Activated CD8-positive, alpha-beta T cell treated with anti-CD3 and anti-CD28 coated beads, Interleukin-2, amount 10 ng/mL, durations not matched to agents 7 days and 5 days (primary cell): ENCODE results near the gene ZNF836. TPM values are rescaled to one million over a fixed set of nuclear protein-coding genes. Genes with fewer than 3 reads are reported as not detected.

Experiments used
- ATAC-seq: fragments of 150-1000 bp; cut with Tn5 transposase; one replicate; pipeline ENCODE4 v1.10.0; 2021; ENCODE audit warnings: moderate library complexity
- CTCF ChIA-PET: fragments of 350-600 bp; sonication (Branson Sonifier 250); formaldehyde crosslinking; loops from one replicate; lab custom pipeline; 2021; ENCODE audit warnings: antibody characterized with exemption; lab: Charles Lee
- POLR2A ChIA-PET: fragments of 350-600 bp; sonication (Branson Sonifier 250); formaldehyde crosslinking; loops from one replicate; lab custom pipeline; 2021; ENCODE audit warnings: antibody characterized with exemption; lab: Charles Lee
- DNase-seq: peaks from one replicate; pipeline ENCODE4 v3.0.0-alpha.2; 2020
- H3K27ac Mint-ChIP-seq: one replicate; pipeline ENCODE4 v1.8.0; 2021; ENCODE audit warnings: mild to moderate bottlenecking, mixed read lengths
- H3K27me3 Mint-ChIP-seq: one replicate; pipeline ENCODE4 v1.8.0; 2021; ENCODE audit warnings: low read depth, mixed read lengths
- H3K36me3 Mint-ChIP-seq: one replicate; pipeline ENCODE4 v1.8.0; 2021; ENCODE audit warnings: low read depth, mixed read lengths
- H3K4me1 Mint-ChIP-seq: one replicate; pipeline ENCODE4 v1.8.0; 2021; ENCODE audit warnings: low read depth, mixed read lengths
- H3K4me3 Mint-ChIP-seq: one replicate; pipeline ENCODE4 v1.8.0; 2021; ENCODE audit warnings: mild to moderate bottlenecking, mixed read lengths
- H3K9me3 Mint-ChIP-seq: one replicate; pipeline ENCODE4 v1.8.0; 2022; ENCODE audit warnings: mixed read lengths; ENCODE audit not compliant: insufficient read depth
- total RNA-seq, 2 experiments: library from RNA; stranded (reverse); gene quantifications; one replicate each; pipeline ENCODE4 v1.2.3, GENCODE V29; 2021

Gene ZNF836
- total RNA-seq, 2 experiments from 2014 or later = 15.5 to 18.7 TPM

DNA sequence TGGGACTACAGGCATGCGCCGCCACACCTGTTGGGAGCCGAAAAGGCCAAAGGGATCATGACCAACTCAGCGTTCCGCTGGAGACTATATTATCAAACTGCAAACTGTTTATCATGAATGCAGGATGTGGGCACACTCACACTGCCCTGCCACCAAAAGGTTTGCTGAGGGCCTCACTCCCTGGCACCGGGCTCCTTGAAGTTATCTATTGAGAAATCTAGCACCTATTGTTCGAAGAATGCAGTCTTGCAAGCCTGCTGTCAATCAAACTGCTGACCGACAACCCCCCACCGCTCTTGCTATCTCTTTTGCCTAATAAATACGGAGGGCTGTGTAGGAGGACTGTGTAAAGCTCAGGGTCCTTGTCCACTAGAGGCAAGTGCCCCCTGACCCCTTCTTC is 5.2 kb upstream of the ZNF836 start:
- no peak overlapping the region for H3K27ac Mint-ChIP-seq

DNA sequence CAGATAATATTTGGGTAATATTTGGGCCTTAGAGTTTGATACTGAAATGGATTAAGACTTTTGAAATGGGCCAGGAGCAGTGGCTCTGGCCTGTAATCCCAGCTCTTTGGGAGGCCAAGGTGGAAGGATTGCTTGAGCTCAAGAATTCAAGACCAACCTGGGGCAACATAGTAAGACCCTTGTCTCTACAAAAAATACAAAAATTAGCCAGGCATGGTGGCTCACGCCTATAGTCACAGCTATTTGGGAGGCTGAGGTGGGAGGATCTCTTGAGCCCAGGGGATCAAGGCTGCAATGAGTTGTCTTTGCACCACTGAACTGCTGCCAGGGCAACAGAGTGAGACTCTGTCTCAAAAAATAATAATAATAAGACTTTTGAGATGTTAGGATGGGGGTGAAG is 926 bp upstream of the ZNF836 start:
- Mint-ChIP-seq H3K4me1 (peaks cover 24% of the 10 kb centered on the region), H3K4me3 (peak overlapping the region; percentile 88), H3K27me3 (no peaks in the 10 kb centered on the region), H3K9me3 (peaks cover 13% of the 10 kb centered on the region), H3K36me3 (peaks cover 44% of the 10 kb centered on the region), H3K27ac (peak overlapping the region; percentile 67)
- ATAC-seq = no peak
- POLR2A ChIA-PET = interaction anchor here (3.5 kb wide), 1 partner anchor 17 kb away, joined by 25 read pairs; the partner anchor contains the start of gene PPP2R1A
- CTCF ChIA-PET = interaction anchor here (1.0 to 1.3 kb wide), 2 partner anchors 17 to 65 kb away, joined by 4 to 5 read pairs; no protein-coding TSS in a partner anchor
- no peak for DNase-seq

More for the DNA sequence above, 5.2 kb upstream of the ZNF836 start:
- DNase-seq (no peak), ATAC-seq (no peak)
- Mint-ChIP-seq H3K4me1 (peaks cover 9% of the 10 kb centered on the region), H3K36me3 (peaks cover 9% of the 10 kb centered on the region), H3K27me3 (no peaks in the 10 kb centered on the region), H3K9me3 (no peaks in the 10 kb centered on the region), H3K4me3 (no peak overlapping the region)
- ChIA-PET POLR2A (no interaction called here), CTCF (interaction anchor here (1.4 kb wide), 1 partner anchor 61 kb away, joined by 3 read pairs; no protein-coding TSS in a partner anchor)

DNA sequence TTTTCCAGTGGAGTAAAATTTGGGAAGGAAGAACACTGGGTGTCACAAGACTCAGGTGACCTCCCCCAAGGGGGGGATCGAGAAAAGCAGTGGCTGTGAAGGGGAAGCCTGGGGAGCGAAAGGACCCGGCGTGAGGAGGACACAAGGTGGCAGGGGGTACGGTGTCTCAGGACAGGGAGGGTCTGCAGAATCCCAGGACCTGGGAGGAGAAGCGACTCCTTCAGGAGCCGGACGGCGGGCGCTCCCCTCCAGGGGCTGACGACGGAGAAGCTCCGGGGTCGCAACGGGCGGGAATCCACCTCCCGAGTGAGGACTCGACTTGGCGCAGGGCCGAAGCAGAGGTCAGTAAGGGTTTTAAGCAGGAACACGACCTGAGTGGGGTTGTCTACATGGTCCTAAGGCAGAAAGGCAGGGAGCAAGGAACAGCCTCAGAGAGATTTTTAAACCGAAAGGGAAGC is 529 bp downstream of the ZNF836 start:
- CTCF ChIA-PET = interaction anchor here (1.3 kb wide), 1 partner anchor 18 kb away, joined by 5 read pairs; no protein-coding TSS in a partner anchor
- peak overlapping the region; percentile 97 for H3K27ac Mint-ChIP-seq
- peaks cover 13% of the 10 kb centered on the region for H3K9me3 Mint-ChIP-seq
- peak; percentile 25 for ATAC-seq
- H3K4me1 Mint-ChIP-seq = peaks cover 24% of the 10 kb centered on the region
- POLR2A ChIA-PET = interaction anchor here (1.0 to 3.5 kb wide), 3 partner anchors 15 to 123 kb away, joined by 3 to 25 read pairs (median 5); partner anchors contain the start of gene PPP2R1A
- H3K27me3 Mint-ChIP-seq = no peaks in the 10 kb centered on the region
- peaks cover 49% of the 10 kb centered on the region for H3K36me3 Mint-ChIP-seq
- peak overlapping the region; percentile 88 for H3K4me3 Mint-ChIP-seq
- DNase-seq = no peak

DNA sequence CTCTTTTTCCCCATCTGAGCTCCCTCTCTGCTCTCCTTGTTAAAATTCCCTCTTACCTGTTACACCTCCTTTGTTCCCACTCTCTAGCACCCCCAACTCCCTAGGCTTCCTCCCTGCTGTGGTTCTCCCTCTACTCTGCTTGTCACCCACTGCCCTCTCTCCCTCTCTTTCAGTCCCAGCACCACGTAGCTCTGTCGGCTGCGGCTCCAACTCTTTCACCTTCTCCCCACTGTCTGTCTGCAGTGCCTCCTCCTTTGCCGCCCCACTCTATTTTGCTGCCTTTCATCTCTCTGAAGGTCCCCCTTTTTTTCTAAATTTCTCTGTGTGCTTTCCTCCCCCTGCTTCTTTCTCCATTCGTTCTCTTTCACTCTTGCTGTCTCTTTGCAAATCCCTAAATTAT is 1.1 kb downstream of the ZNF836 start:
- Mint-ChIP-seq H3K4me1 (peaks cover 24% of the 10 kb centered on the region), H3K27ac (peak overlapping the region; percentile 97), H3K9me3 (peaks cover 19% of the 10 kb centered on the region), H3K4me3 (peak overlapping the region; percentile 88), H3K36me3 (peaks cover 54% of the 10 kb centered on the region), H3K27me3 (no peaks in the 10 kb centered on the region)
- ATAC-seq = no peak
- POLR2A ChIA-PET = interaction anchor here (0.6 to 3.5 kb wide), 3 partner anchors 16 to 19 kb away, joined by 3 to 25 read pairs (median 3); partner anchors contain the start of gene PPP2R1A
- CTCF ChIA-PET = interaction anchor here (1.5 kb wide), 1 partner anchor 67 kb away, joined by 3 read pairs; no protein-coding TSS in a partner anchor
- DNase-seq = no peak

DNA sequence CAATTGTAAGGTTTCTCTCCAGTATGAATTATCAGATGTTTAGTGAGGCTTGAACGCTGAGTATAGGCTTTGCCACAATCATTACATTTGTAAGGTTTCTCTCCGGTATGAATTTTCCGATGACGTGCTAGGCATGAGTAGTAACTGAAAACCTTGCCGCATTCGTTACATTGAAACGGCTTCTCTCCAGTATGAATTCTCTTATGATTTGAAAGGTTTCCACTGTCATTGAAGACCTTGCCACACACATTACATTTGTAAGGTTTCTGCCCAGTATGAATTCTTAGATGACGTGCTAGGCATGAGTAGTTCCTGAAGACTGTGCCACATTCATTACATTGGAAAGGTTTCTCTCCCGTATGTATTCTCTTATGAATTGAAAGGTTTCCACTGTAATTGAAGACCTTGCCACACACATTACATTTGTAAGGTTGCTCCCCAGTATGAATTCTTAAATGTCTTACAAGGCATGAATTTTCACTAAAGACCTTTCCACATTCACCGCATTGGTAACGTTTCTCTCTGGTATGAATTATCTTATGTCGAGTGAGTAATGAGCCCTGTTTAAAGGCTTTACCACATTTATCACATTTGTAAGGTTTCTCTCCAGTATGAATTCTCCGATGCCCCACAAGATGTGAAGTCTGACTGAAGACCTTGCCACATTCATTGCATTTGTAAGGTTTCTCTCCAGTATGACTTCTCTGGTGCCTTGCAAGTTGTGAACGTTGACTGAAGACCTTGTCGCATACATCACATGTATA is 15.6 kb downstream of the ZNF836 start:
- ATAC-seq = no peak
- Mint-ChIP-seq H3K36me3 (peaks cover 79% of the 10 kb centered on the region), H3K27me3 (no peaks in the 10 kb centered on the region), H3K4me1 (no peaks in the 10 kb centered on the region), H3K9me3 (peaks cover 65% of the 10 kb centered on the region), H3K27ac (no peak overlapping the region), H3K4me3 (no peak overlapping the region)
- CTCF ChIA-PET = no interaction called here
- POLR2A ChIA-PET = no interaction called here
- DNase-seq = no peak

DNA sequence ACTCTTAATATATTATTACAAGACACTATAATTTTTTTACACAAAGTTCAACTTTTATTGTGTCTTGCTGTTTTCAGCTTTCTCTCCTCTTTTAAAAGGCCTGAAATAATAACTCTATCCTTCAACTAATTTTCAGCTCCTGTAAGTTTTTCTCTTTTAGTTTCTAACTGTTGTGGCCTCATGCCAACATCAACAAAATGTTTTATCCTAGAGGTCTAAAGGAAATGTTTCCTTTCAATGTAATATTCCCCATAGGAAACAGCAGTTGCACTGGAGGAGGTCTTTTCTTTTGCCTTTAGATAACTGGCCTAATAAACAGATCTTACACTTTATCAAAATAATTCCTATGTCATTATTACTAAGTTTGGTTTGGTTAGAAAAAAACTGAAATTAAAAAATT is 23.2 kb downstream of the ZNF836 start:
- Mint-ChIP-seq H3K9me3 (peaks cover 52% of the 10 kb centered on the region), H3K4me3 (no peak overlapping the region), H3K36me3 (peaks cover 34% of the 10 kb centered on the region), H3K27me3 (no peaks in the 10 kb centered on the region), H3K4me1 (no peaks in the 10 kb centered on the region), H3K27ac (no peak overlapping the region)
- CTCF ChIA-PET = no interaction called here
- ATAC-seq (no peak), DNase-seq (no peak)
- POLR2A ChIA-PET = interaction anchor here (0.6 kb wide), 1 partner anchor 388 kb away, joined by 3 read pairs; no protein-coding TSS in a partner anchor

DNA sequence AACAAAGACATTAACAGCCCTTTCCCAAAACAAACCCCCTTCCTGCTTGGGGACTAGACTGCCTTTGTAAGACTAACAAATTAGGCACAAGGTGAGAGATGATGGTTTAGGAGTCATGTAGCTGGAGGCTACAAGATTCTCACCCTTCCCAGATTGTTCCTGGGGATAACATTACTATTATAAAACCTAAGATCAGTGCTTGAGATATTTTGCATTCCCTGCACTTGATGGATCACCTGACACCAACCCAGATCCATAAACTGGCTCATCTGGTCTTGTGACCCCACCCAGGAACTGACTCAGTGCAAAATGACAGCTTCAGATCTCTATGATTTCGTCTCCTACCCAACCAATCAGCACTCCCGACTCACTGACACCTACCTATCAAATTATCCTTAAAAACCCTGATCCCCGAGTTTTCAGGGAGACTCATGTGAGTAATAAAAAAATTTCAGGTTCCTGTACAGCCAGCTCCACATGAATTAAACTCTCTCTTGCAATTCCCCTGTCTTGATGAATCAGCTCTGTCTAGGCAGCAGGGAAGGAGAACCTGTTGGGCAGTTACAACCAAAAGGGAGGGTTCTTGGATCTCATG is 29.3 kb downstream of the ZNF836 start:
- DNase-seq (no peak), ATAC-seq (no peak)
- Mint-ChIP-seq H3K9me3 (peaks cover 43% of the 10 kb centered on the region), H3K36me3 (peaks cover 42% of the 10 kb centered on the region), H3K4me1 (peaks cover 27% of the 10 kb centered on the region), H3K27ac (no peak overlapping the region), H3K27me3 (no peaks in the 10 kb centered on the region), H3K4me3 (no peak overlapping the region)
- POLR2A ChIA-PET = no interaction called here
- CTCF ChIA-PET = no interaction called here

DNA sequence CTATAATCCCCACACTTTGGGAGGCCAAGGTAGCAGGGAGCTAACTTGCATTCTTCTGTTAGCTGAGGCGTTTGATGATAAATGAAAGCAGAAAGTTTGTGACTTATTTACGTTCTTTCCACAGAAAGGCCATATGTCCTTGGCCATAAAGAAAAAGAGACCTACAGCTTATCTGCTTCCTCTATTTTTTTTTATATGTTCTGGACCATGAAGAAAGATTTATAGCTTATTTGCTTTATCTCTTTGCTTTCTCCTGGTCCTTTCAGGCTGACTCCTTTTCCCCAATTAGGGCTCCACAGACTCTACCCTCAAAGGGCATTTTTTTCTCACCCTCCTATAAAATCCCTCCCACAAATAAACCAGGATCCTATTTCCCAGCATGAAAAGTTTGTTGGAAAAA is 30.2 kb downstream of the ZNF836 start:
- CTCF ChIA-PET = interaction anchor here (3.5 kb wide), 1 partner anchor 96 kb away, joined by 27 read pairs; no protein-coding TSS in a partner anchor
- H3K27me3 Mint-ChIP-seq = no peaks in the 10 kb centered on the region
- DNase-seq = no peak
- H3K4me3 Mint-ChIP-seq = no peak overlapping the region
- no peak for ATAC-seq
- peaks cover 29% of the 10 kb centered on the region for H3K4me1 Mint-ChIP-seq
- POLR2A ChIA-PET = no interaction called here
- H3K9me3 Mint-ChIP-seq = peaks cover 40% of the 10 kb centered on the region
- H3K36me3 Mint-ChIP-seq = peaks cover 44% of the 10 kb centered on the region
- H3K27ac Mint-ChIP-seq = no peak overlapping the region

DNA sequence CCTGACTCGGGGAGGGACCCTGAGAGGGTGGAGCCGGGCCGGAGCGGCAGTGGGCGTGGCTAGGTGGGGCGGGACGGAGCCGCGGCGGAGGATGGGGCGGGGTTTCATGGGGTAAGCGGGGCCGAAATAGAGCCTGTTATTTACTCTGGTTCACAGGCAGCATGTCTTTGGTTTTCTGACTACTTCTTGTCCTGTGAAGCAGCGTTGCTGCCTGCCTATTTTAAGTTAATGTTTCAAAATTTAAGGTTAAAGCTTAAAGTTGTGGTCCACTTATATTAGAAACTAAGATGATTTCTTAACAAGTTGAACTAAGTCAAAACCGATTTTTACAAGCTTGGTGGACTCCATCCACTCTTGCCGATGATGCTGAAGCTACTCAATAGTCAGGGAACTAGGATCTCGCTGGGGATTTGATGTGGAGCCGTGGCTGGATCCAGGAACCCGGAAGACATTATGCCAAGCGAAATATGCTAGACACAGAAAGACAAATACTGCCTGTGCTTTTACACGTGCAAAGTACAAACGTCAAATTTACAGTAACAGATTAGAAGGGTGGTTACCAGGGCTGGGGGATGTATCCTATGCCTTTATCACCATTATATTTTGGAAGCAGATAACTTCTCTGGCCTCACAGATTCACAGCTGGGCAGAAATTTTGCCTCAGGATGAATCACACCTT is 31.2 kb downstream of the ZNF836 start:
- Mint-ChIP-seq H3K27me3 (no peaks in the 10 kb centered on the region), H3K4me1 (peaks cover 29% of the 10 kb centered on the region), H3K36me3 (peaks cover 48% of the 10 kb centered on the region), H3K27ac (peak overlapping the region; percentile 93), H3K9me3 (peaks cover 35% of the 10 kb centered on the region), H3K4me3 (peak overlapping the region; percentile 92)
- DNase-seq = no peak
- peak; percentile 98 for ATAC-seq
- CTCF ChIA-PET = interaction anchor here (1.0 to 3.5 kb wide), 3 partner anchors 9 to 97 kb away, joined by 3 to 27 read pairs (median 4); no protein-coding TSS in a partner anchor
- POLR2A ChIA-PET = interaction anchor here (2.3 kb wide), 1 partner anchor 49 kb away, joined by 7 read pairs; no protein-coding TSS in a partner anchor

DNA sequence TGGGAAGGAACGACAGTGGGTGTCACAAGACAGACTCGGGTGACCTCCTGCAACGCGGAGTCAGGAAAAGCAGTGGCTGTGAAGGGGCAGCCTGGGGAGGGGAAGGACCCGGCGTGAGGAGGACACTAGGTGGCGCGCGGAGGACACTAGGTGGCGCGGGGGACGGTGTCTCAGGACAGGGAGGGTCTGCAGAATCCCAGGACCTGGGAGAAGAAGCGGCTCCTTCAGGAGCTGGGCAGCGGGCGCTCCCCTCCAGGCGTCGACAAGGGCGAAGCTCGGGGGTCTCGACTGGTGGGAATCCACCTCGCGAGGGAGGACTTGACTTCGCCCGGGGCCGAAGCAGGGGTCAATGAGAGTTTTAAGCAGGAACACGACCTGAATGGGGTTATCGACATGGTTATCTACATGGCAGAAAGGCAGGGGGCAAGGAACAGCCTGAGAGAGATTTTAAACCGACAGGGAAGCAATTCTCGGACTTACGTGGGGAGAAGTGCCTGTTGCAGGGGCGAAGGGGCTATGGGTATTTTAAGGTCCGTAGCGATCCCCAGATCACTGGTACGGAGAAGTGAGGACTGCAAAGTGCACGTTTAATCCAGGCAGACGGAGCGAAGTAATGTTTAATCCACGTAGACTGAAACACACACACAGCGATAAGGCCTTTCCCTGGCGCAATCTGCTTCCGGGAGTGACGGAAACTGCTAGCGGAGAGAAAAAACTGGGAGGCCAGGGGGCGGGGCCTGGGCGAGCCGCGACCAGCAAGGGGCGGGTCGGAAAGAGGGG is 32.0 kb downstream of the ZNF836 start, which contains the start of gene ZNF616:
ZNF616 (minus strand) TSS at position 687 of the 780 bp plus-strand sequence. CDS start 9,426 bp downstream, outside the sequence.
- DNase-seq = peak; percentile 98
- H3K4me3 Mint-ChIP-seq = peak within 1 kb of the TSS; percentile 92
- peak within 1 kb of the TSS; percentile 93 for H3K27ac Mint-ChIP-seq
- CTCF ChIA-PET = interaction anchor here (0.6 to 3.5 kb wide), 6 partner anchors 35 to 98 kb away, joined by 3 to 27 read pairs (median 3); partner anchors contain the start of gene PPP2R1A
- peaks cover 28% of the 10 kb centered on the region for H3K9me3 Mint-ChIP-seq
- peaks cover 54% of the 10 kb centered on the region for H3K36me3 Mint-ChIP-seq
- peak; percentile 86 for ATAC-seq
- POLR2A ChIA-PET = interaction anchor here (2.3 kb wide), 1 partner anchor 50 kb away, joined by 7 read pairs; no protein-coding TSS in a partner anchor
- H3K4me1 Mint-ChIP-seq = peaks cover 29% of the 10 kb centered on the region
- H3K27me3 Mint-ChIP-seq = no peaks in the 10 kb centered on the region
